Right lobe of liver (tissue), 4 donors: ENCODE data around the gene PSMD5.

Source experiments
- POLR2A ChIP-seq: fragments of 450-650 bp; IDR thresholded peaks from one replicate; pipeline ENCODE4 v1.6.1; 2017; ENCODE audit warnings: antibody characterized with exemption, mild to moderate bottlenecking
- TF ChIP-seq, protein P1 (sequence below), 4 donors: fragments of 200-600 bp in 3 of 4; fragments of 450-650 bp in 1 of 4; IDR thresholded peaks; one replicate each; pipeline versions ENCODE4 v1.5.1 to v1.8.0; 2016 to 2022; ENCODE audit warnings: antibody characterized with exemption in 4 of 4, mild to moderate bottlenecking in 2 of 4
- donor health status: DM: no; HTN: no; CAD: no.
- donor health status: DM: no; HTN: no; CAD: no.
- donor health status: DM: no; HTN: yes; CAD: no.

- TF ChIP-seq, protein P1, sequence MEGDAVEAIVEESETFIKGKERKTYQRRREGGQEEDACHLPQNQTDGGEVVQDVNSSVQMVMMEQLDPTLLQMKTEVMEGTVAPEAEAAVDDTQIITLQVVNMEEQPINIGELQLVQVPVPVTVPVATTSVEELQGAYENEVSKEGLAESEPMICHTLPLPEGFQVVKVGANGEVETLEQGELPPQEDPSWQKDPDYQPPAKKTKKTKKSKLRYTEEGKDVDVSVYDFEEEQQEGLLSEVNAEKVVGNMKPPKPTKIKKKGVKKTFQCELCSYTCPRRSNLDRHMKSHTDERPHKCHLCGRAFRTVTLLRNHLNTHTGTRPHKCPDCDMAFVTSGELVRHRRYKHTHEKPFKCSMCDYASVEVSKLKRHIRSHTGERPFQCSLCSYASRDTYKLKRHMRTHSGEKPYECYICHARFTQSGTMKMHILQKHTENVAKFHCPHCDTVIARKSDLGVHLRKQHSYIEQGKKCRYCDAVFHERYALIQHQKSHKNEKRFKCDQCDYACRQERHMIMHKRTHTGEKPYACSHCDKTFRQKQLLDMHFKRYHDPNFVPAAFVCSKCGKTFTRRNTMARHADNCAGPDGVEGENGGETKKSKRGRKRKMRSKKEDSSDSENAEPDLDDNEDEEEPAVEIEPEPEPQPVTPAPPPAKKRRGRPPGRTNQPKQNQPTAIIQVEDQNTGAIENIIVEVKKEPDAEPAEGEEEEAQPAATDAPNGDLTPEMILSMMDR (IDR thresholded peaks at IDR 0.05): no peak
- TF ChIP-seq POLR2A: no peak
Observed at GRCh38 chr9:120885457-120885856, 42.7 kb upstream of the PSMD5 start.
